ENCODE results near the gene CSNK1D.

The CSNK1D gene

GRCh38 chr17:82302991-82303943 is 29.8 kb upstream of the CSNK1D start:
- no peak for DNase-seq (ENCODE audit: low spot score)
- CTCF ChIA-PET, result interaction anchor here (0.6 kb wide), 1 partner anchor 19 kb away, joined by 3 read pairs; no protein-coding TSS in a partner anchor
- no peak for TF ChIP-seq CTCF (conservative IDR thresholded peaks at IDR 0.05; ENCODE audit: low read depth)
- peak overlapping the region; percentile 100 for H3K27ac ChIP-seq
- POLR2A ChIA-PET (ENCODE audit: low non-redundant PET), result no interaction called here

GRCh38 chr17:82302568-82302963 is 29.1 kb upstream of the CSNK1D start:
- TF ChIP-seq CTCF (conservative IDR thresholded peaks at IDR 0.05; ENCODE audit: low read depth), result no peak
- H3K27ac ChIP-seq, result peak overlapping the region; percentile 100
- POLR2A ChIA-PET (ENCODE audit: low non-redundant PET), result no interaction called here
- CTCF ChIA-PET, result interaction anchor here (1.5 kb wide), 1 partner anchor 19 kb away, joined by 6 read pairs; no protein-coding TSS in a partner anchor
- DNase-seq (ENCODE audit: low spot score), result no peak

- no peak for DNase-seq (ENCODE audit: low spot score)
- CTCF ChIA-PET, result interaction anchor here (0.6 to 1.6 kb wide), 3 partner anchors 9 to 34 kb away, joined by 4 to 6 read pairs (median 5); no protein-coding TSS in a partner anchor
- POLR2A ChIA-PET (ENCODE audit: low non-redundant PET), result interaction anchor here (0.6 kb wide), 1 partner anchor 197 kb away, joined by 4 read pairs; no protein-coding TSS in a partner anchor
- H3K27ac ChIP-seq, result peak overlapping the region; percentile 100
- no peak for TF ChIP-seq CTCF (conservative IDR thresholded peaks at IDR 0.05; ENCODE audit: low read depth)
Observed at GRCh38 chr17:82301916-82302567, 28.5 kb upstream of the CSNK1D start.

- no peak for TF ChIP-seq CTCF (conservative IDR thresholded peaks at IDR 0.05; ENCODE audit: low read depth)
- CTCF ChIA-PET, result interaction anchor here (0.6 to 1.6 kb wide), 11 partner anchors 9 to 305 kb away, joined by 3 to 6 read pairs (median 4); no protein-coding TSS in a partner anchor
- H3K27ac ChIP-seq, result peak overlapping the region; percentile 100
Observed at GRCh38 chr17:82301300-82301915, 27.9 kb upstream of the CSNK1D start.

GRCh38 chr17:82300707-82301270 is 27.3 kb upstream of the CSNK1D start:
- CTCF ChIA-PET, result interaction anchor here (0.6 to 1.6 kb wide), 12 partner anchors 10 to 305 kb away, joined by 3 to 5 read pairs (median 3); no protein-coding TSS in a partner anchor
- peak; percentile 39 for DNase-seq (ENCODE audit: low spot score)
- POLR2A ChIA-PET (ENCODE audit: low non-redundant PET), result interaction anchor here (0.5 kb wide), 1 partner anchor 34 kb away, joined by 5 read pairs; no protein-coding TSS in a partner anchor
- TF ChIP-seq CTCF (conservative IDR thresholded peaks at IDR 0.05; ENCODE audit: low read depth), result peak; percentile 77
- H3K27ac ChIP-seq, result peak overlapping the region; percentile 100

More at GRCh38 chr17:82301300-82301915, 27.9 kb upstream of the CSNK1D start:
- no peak for DNase-seq (ENCODE audit: low spot score)
- POLR2A ChIA-PET (ENCODE audit: low non-redundant PET), result interaction anchor here (0.5 to 0.6 kb wide), 2 partner anchors 33 to 196 kb away, joined by 4 to 5 read pairs; no protein-coding TSS in a partner anchor

Data from RWPE1 (cell line).